Mesendoderm (in vitro differentiated cells): Measurements from ENCODE around the gene SYTL3.

ENCODE experiments used
- DNase-seq: peaks from one replicate; pipeline ENCODE4 v3.0.0; 2013
- H2AK5ac ChIP-seq: 2 replicates; pipeline ENCODE4 v1.6.1; 2013; ENCODE audit warnings: low read length, inconsistent platforms
- H2BK120ac ChIP-seq: 2 replicates; pipeline ENCODE4 v1.6.1; 2013; ENCODE audit warnings: low read depth, mild to moderate bottlenecking, low read length, moderate library complexity, mixed read lengths
- H2BK15ac ChIP-seq: replicated peaks from 2 replicates; pipeline ENCODE4 v1.6.1; 2013; ENCODE audit warnings: low read depth, mild to moderate bottlenecking, moderate library complexity
- H2BK5ac ChIP-seq: 2 replicates; pipeline ENCODE4 v1.6.1; 2013; ENCODE audit warnings: low read length, inconsistent platforms
- H3K18ac ChIP-seq: 2 replicates; pipeline ENCODE4 v1.6.1; 2013; ENCODE audit warnings: mild to moderate bottlenecking, low read length, mixed read lengths
- H3K23ac ChIP-seq: one replicate; pipeline ENCODE4 v1.6.1; 2013; ENCODE audit warnings: low read length
- H3K27ac ChIP-seq: 2 replicates; pipeline ENCODE4 v1.5.1; 2013; ENCODE audit warnings: low read depth, mild to moderate bottlenecking, inconsistent platforms, low read length, moderate library complexity
- H3K27me3 ChIP-seq: 2 replicates; pipeline ENCODE4 v1.6.1; 2013; ENCODE audit warnings: low read length, control low read depth, mild to moderate bottlenecking, inconsistent platforms; ENCODE audit not compliant: insufficient read depth, poor library complexity
- H3K36me3 ChIP-seq: 2 replicates; pipeline ENCODE4 v1.6.1; 2013; ENCODE audit warnings: low read length, inconsistent platforms; ENCODE audit not compliant: control insufficient read depth, insufficient read depth
- H3K4ac ChIP-seq: one replicate; pipeline ENCODE4 v1.6.1; 2013; ENCODE audit warnings: low read depth, mild to moderate bottlenecking, low read length, moderate library complexity
- H3K4me1 ChIP-seq: 2 replicates; pipeline ENCODE4 v1.6.1; 2013; ENCODE audit warnings: low read depth, low read length, inconsistent platforms; ENCODE audit not compliant: control insufficient read depth
- H3K4me2 ChIP-seq: 2 replicates; pipeline ENCODE4 v1.6.1; 2013; ENCODE audit warnings: low read length
- H3K4me3 ChIP-seq: 2 replicates; pipeline ENCODE4 v1.5.1; 2013; ENCODE audit warnings: mild to moderate bottlenecking, low read length
- H3K56ac ChIP-seq: one replicate; pipeline ENCODE4 v1.6.1; 2013; ENCODE audit warnings: low read length
- H3K79me1 ChIP-seq: 2 replicates; pipeline ENCODE4 v1.6.1; 2013; ENCODE audit warnings: low read length, inconsistent platforms
- H3K79me2 ChIP-seq: 2 replicates; pipeline ENCODE4 v1.6.1; 2013; ENCODE audit warnings: mild to moderate bottlenecking, low read length; ENCODE audit not compliant: control insufficient read depth, insufficient read depth
- H3K9ac ChIP-seq: 2 replicates; pipeline ENCODE4 v1.6.1; 2013; ENCODE audit warnings: low read length, inconsistent platforms
- H4K5ac ChIP-seq: one replicate; pipeline ENCODE4 v1.6.1; 2013; ENCODE audit warnings: low read length
- H4K8ac ChIP-seq: one replicate; pipeline ENCODE4 v1.6.1; 2013; ENCODE audit warnings: low read depth, mild to moderate bottlenecking, control low read depth, low read length, moderate library complexity
- WGBS: extraction: QIAGEN DNeasy Blood & Tissue Kit; methylation state at CpG from one replicate; pipeline ENCODE4 v1.1.7; 2013; ENCODE audit warnings: low lambda C conversion rate, missing lambda C conversion rate; ENCODE audit not compliant: insufficient coverage; ENCODE audit errors: extremely low coverage; 5-methylcytosine and 5-hydroxymethylcytosine counted together

The SYTL3 gene

GRCh38 chr6:158751224-158751623, 101.4 kb downstream of the SYTL3 start:
- H3K79me2 ChIP-seq = no peaks in the 10 kb centered on the region
- H2BK120ac ChIP-seq = no peak overlapping the region
- H2BK5ac ChIP-seq = no peak overlapping the region
- no peaks in the 10 kb centered on the region for H3K4me1 ChIP-seq
- no peak for DNase-seq
- H3K79me1 ChIP-seq = no peaks in the 10 kb centered on the region
- H3K23ac ChIP-seq = no peak overlapping the region
- H4K8ac ChIP-seq = no peak overlapping the region
- no peak overlapping the region for H3K4me2 ChIP-seq
- WGBS = no CpG with 5 or more reads among the region's 9 CpGs
- no peak overlapping the region for H3K4ac ChIP-seq
- H3K18ac ChIP-seq = no peak overlapping the region
- H3K36me3 ChIP-seq = no peaks in the 10 kb centered on the region
- H2BK15ac ChIP-seq = no peak overlapping the region
- no peak overlapping the region for H3K4me3 ChIP-seq
- no peak overlapping the region for H3K9ac ChIP-seq
- H3K27me3 ChIP-seq = no peaks in the 10 kb centered on the region
- H3K56ac ChIP-seq = no peak overlapping the region
- no peak overlapping the region for H2AK5ac ChIP-seq
- no peak overlapping the region for H4K5ac ChIP-seq
- no peak overlapping the region for H3K27ac ChIP-seq

- H3K18ac ChIP-seq = no peak overlapping the region
- no peak for DNase-seq
- H2AK5ac ChIP-seq = no peak overlapping the region
- no peaks in the 10 kb centered on the region for H3K79me2 ChIP-seq
- H3K23ac ChIP-seq = no peak overlapping the region
- no peak overlapping the region for H4K8ac ChIP-seq
- no peak overlapping the region for H2BK120ac ChIP-seq
- H3K36me3 ChIP-seq = no peaks in the 10 kb centered on the region
- H3K4ac ChIP-seq = no peak overlapping the region
- no peak overlapping the region for H3K4me3 ChIP-seq
- H3K27ac ChIP-seq = no peak overlapping the region
- H3K4me2 ChIP-seq = no peak overlapping the region
- no peaks in the 10 kb centered on the region for H3K79me1 ChIP-seq
- no peak overlapping the region for H2BK5ac ChIP-seq
- H3K27me3 ChIP-seq = no peaks in the 10 kb centered on the region
- WGBS = no CpG with 5 or more reads among the region's 9 CpGs
- no peak overlapping the region for H3K9ac ChIP-seq
- no peaks in the 10 kb centered on the region for H3K4me1 ChIP-seq
- H4K5ac ChIP-seq = no peak overlapping the region
- no peak overlapping the region for H3K56ac ChIP-seq
- H2BK15ac ChIP-seq = no peak overlapping the region
These were observed 102.1 kb downstream of the SYTL3 start for GRCh38 chr6:158751921-158752320.

GRCh38 chr6:158752613-158753012, 102.8 kb downstream of the SYTL3 start:
- H3K9ac ChIP-seq = no peak overlapping the region
- H3K4ac ChIP-seq = no peak overlapping the region
- no peak overlapping the region for H3K18ac ChIP-seq
- no peak overlapping the region for H2BK5ac ChIP-seq
- no peak overlapping the region for H3K23ac ChIP-seq
- no peak overlapping the region for H3K4me2 ChIP-seq
- H3K79me2 ChIP-seq = no peaks in the 10 kb centered on the region
- H2BK120ac ChIP-seq = no peak overlapping the region
- H3K79me1 ChIP-seq = no peaks in the 10 kb centered on the region
- H4K5ac ChIP-seq = no peak overlapping the region
- no CpG with 5 or more reads among the region's 3 CpGs for WGBS
- no peak overlapping the region for H4K8ac ChIP-seq
- H3K4me1 ChIP-seq = no peaks in the 10 kb centered on the region
- H3K27me3 ChIP-seq = no peaks in the 10 kb centered on the region
- H3K36me3 ChIP-seq = no peaks in the 10 kb centered on the region
- no peak overlapping the region for H3K4me3 ChIP-seq
- no peak overlapping the region for H2AK5ac ChIP-seq
- H3K27ac ChIP-seq = no peak overlapping the region
- DNase-seq = no peak
- H3K56ac ChIP-seq = no peak overlapping the region
- H2BK15ac ChIP-seq = no peak overlapping the region

GRCh38 chr6:158753811-158754210, 104.0 kb downstream of the SYTL3 start:
- Histone ChIP-seq H3K4me2 (no peak overlapping the region), H3K79me2 (no peaks in the 10 kb centered on the region), H3K23ac (no peak overlapping the region), H3K9ac (no peak overlapping the region), H3K27ac (no peak overlapping the region), H3K27me3 (no peaks in the 10 kb centered on the region), H3K79me1 (no peaks in the 10 kb centered on the region), H2BK15ac (no peak overlapping the region), H2AK5ac (no peak overlapping the region), H3K4me3 (no peak overlapping the region), H3K4me1 (peaks cover 4% of the 10 kb centered on the region), H2BK5ac (no peak overlapping the region), H2BK120ac (no peak overlapping the region), H3K36me3 (no peaks in the 10 kb centered on the region), H3K18ac (no peak overlapping the region), H3K56ac (no peak overlapping the region), H4K5ac (no peak overlapping the region), H3K4ac (no peak overlapping the region), H4K8ac (no peak overlapping the region)
- WGBS = no CpG with 5 or more reads among the region's 9 CpGs
- DNase-seq = no peak

- Histone ChIP-seq H3K27me3 (no peaks in the 10 kb centered on the region), H3K4ac (no peak overlapping the region), H4K5ac (no peak overlapping the region), H2BK15ac (no peak overlapping the region), H3K36me3 (no peaks in the 10 kb centered on the region), H3K4me3 (no peak overlapping the region), H3K4me1 (peaks cover 4% of the 10 kb centered on the region), H2BK120ac (no peak overlapping the region), H2BK5ac (no peak overlapping the region), H2AK5ac (no peak overlapping the region), H3K23ac (no peak overlapping the region), H3K18ac (no peak overlapping the region), H3K79me1 (no peaks in the 10 kb centered on the region), H4K8ac (no peak overlapping the region), H3K27ac (no peak overlapping the region), H3K56ac (no peak overlapping the region), H3K4me2 (no peak overlapping the region), H3K9ac (no peak overlapping the region), H3K79me2 (no peaks in the 10 kb centered on the region)
- DNase-seq = no peak
- no CpG with 5 or more reads among the region's 11 CpGs for WGBS
These were observed 104.9 kb downstream of the SYTL3 start for GRCh38 chr6:158754738-158755137.

- Histone ChIP-seq H3K4ac (no peak overlapping the region), H3K56ac (no peak overlapping the region), H2AK5ac (no peak overlapping the region), H4K5ac (no peak overlapping the region), H2BK120ac (no peak overlapping the region), H3K79me1 (no peaks in the 10 kb centered on the region), H2BK15ac (no peak overlapping the region), H3K23ac (no peak overlapping the region), H3K27me3 (no peaks in the 10 kb centered on the region), H3K4me1 (peaks cover 4% of the 10 kb centered on the region), H3K4me2 (no peak overlapping the region), H3K4me3 (no peak overlapping the region), H2BK5ac (no peak overlapping the region), H3K79me2 (no peaks in the 10 kb centered on the region), H3K18ac (no peak overlapping the region), H3K27ac (no peak overlapping the region), H3K9ac (no peak overlapping the region), H3K36me3 (no peaks in the 10 kb centered on the region), H4K8ac (no peak overlapping the region)
- whole genome bisulfite sequencing = no CpG with 5 or more reads among the region's 13 CpGs
- DNase-seq = no peak
These were observed 105.8 kb downstream of the SYTL3 start for GRCh38 chr6:158755636-158756035.
